ENCODE measurements around the gene BTBD6.

BTBD6 gene

DNA sequence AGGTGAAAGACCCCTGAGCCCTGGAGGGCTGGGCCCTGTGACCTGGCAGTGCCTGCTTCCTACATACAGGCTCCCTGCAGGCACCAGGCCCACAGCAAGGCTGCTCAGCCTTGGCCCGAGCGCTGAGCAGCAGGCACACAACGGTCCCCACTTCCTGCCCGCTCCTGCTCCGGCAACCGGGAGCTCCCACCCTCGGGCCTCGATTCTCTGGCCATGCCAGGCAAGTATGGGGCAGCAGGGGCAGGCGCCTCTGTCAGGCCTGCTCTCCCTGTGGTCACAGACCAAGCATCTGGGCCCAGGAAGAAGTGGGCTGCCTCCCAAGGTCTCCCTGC lies 36.6 kb upstream of the BTBD6 start:
- DNase-seq, result no peak

DNA sequence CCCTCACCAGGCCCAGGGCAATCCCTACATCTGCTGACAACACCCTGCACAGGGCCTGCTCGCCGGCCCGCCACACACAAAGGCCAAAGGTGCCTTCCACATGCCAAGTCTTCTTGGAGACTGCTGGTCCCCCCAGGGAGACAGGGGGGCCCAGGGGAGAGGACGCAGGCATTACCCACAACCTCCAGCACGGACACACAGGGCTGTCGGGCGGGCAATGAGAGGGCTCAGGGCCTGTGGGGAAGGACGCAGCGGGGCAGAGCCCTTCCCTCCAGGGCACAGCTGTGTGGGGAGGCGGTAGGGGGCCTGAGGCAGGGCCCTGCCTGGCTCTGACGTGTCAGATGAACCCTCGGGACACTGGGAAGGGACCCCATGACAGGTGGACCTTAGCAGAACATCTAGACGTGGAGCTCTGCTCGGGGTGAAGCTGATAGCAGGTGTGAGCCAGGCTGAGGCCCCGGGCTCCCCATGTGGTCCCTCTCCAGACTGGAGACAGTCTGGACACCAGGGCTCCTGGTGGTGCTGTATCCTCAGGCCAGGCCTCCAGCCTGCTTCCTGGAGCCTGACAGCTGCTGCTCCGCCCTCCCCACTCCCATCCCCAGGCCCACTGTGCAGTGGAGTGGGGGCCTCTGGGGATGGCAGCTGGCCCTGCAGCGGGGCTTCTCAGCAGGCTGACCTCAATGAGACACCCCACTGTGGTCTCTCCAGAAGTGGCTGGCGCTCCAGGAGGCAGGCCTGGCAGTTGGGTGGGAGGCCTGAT lies 35.6 kb upstream of the BTBD6 start:
- DNase-seq, result no peak

- no peak for DNase-seq
Observed at GRCh38 chr14:105213361-105213760, 35.0 kb upstream of the BTBD6 start.

- no peak for DNase-seq
Observed at GRCh38 chr14:105214324-105214915, 33.9 kb upstream of the BTBD6 start.

DNA sequence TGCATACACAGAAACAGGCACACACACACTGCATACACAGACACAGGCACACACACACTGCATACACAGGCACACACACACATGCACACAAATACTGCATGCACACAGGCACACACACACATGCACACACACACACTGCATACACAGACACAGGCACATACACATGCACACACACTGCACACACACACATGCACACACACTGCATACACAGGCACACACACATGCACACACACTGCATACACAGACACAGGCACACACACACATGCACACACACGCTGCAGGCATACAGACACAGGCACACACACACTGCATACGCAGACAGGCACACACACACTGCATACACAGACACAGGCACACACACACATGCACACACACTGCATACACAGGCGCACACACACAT lies 32.7 kb upstream of the BTBD6 start:
- DNase-seq, result no peak

GRCh38 chr14:105216490-105217247 lies 31.7 kb upstream of the BTBD6 start:
- DNase-seq, result no peak

- DNase-seq, result no peak
Observed at GRCh38 chr14:105217774-105218173, 30.6 kb upstream of the BTBD6 start.

DNA sequence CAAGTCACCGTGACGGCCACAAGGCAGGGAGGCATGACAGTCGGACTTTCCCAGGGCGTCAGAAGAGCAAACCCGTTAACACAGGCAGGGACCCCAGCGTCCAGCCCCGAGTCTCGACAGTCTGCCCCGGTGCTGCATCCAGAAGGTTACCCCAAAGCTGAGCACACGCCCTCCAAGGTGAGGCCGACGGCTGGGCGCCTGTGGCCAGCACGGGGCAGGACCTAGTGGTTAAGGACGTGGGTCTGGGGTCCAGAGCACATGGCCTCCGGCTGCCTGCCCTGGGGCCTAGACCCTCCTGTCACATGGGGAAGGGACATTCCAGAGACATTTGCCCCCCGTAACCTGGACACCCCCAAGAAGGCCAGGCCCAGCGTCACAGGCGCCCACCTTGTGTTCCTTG lies 29.7 kb upstream of the BTBD6 start:
- DNase-seq, result no peak

DNA sequence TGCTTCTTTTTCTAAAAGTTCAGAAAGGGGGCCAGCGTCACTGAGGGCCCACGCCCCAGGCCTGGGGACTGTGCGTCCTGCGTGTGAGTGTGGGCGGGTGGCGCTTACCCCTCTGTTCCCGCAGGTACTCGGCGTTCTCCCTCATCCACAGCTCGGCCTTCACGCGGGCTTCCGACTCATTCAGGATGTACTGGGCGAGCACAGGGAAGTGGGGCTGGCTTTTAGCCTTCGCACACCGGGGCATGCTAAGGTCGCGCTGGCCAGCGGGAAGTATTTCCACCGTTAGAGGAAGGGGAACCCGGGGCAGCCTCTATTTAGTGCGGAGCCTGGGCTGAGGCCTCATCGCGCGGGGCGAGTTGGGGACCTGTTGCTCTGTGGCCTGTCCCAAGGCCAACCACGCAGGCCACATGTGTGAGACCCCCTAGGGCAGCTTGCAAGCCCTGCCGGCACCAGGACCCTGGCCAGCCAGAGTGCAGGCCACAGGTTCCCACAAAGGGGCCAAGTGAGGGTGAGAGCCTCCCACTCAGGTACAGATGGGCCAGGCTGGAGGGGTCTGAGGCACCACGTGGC lies 29.2 kb upstream of the BTBD6 start:
- DNase-seq, result no peak

- DNase-seq, result no peak
Observed at GRCh38 chr14:105219753-105220152, 28.6 kb upstream of the BTBD6 start.

GRCh38 chr14:105220699-105221597 lies 27.4 kb upstream of the BTBD6 start:
- no peak for DNase-seq

DNA sequence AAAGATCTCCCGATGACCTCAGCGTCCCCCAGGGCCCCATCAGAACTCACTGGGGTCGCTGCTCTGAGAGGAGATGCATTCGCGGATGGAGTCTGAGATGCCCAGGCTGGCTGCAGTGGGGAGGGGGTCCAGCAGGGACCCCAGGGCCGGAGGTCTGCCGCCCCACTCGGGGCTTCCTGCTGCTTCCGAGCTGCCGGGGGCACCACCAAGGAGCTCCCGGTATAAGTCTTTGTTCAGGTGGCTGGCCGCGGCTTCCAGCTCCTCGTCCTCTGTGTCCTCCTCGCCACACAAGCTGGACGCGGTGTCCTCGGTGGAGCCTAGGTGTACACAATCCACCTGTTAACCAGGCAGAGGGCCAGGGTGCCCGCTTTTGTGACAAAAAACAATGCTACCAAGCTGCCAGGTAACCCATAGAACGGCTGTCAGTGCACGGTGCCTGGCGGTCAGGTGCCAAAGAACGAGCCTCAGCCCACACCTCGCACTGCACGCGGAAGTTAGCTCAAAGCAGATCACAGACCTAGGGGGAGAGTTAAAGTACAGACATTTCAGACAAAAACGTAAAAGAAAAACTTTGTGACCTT lies 26.6 kb upstream of the BTBD6 start:
- no peak for DNase-seq

- DNase-seq, result no peak
Observed at GRCh38 chr14:105223260-105223659, 25.1 kb upstream of the BTBD6 start.

DNA sequence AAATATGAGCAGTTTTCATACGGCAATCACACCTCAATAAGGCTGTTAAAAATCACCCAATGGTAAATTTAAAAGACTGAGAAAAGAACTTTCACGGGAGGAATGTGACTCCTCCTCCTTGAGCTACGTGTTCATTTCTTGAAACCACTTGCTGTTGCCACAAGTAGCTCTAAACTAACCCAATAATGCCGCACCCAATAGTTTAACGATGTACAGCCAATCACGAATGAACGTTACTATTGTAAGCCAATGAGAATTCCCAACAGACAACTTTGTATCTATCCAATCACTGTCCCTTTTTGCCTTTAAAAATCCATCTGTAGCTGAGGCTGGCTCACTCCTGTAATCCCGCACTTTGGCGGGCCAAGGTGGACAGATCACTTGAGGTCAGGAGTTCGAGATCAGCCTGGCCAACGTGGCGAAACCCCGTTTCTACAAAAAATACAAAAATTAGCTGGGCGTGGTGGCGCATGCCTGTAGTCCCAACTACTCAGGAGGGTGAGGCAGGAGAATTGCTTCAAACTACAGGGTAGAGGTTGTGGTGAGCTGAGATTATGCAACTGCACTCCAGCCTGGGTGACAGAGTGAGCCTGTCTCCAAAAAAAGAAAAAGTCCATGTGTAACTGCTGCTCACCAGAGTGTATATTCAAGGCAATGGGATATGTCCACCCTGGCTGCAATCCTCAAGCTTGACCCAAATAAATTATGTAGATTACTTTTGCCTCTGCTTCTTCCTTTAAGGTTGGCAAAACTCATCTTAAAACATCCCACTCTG lies 24.4 kb upstream of the BTBD6 start:
- DNase-seq, result no peak

DNA sequence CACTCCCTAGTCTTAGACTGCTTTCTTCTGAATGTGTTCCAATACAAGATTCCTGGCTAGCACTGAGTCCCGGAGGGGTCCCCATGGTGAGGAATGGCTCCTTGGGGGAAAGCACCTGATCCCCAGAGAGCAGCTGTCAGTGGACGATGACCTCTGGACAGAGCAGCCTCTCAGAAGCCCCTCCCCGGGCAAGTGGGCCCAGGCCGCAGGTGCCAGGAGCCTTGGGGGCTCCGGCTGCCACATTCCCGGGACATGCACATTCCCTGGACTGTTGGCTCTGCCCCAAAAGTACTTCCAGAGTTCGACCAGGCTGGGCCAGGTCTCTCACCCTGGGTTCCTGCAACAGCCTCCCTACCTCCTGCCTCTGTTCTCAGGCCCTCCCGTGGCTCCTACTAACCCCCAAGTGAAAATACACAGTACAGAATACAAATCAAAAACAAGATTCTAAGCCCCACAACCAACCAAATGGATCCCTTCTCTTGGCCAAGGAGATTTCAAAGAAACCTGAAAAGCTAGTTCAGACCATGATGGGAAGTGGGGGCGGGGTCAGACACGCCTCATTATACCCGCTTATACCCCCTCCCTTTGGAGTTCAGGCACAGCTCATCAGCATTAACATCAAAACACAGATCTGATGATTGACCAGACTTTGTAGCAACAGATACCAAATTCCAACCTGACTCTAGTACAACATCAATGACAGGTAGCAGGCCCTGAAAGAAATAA lies 23.3 kb upstream of the BTBD6 start:
- no peak for DNase-seq

DNA sequence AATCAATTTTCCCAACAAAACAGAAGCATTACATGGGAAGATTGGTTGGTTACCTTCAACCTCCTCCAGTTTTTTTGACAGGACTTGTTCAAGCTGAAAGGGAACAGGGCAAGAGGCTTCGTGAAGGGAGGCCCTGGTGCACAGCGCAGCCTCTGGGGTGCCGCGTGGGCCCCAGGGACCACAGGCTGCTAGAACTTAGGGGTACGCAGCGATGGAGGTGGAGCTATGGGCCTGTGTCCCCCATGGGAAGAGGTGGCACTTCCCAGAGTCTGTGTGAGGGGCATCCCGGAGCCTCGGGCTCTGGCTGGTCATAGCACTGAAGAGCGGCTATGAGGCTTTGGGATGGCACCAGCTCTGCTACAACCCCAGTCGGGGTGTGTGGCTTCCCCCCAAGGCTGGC lies 22.1 kb upstream of the BTBD6 start:
- DNase-seq, result no peak

- no peak for DNase-seq
Observed at GRCh38 chr14:105227346-105227745, 21.0 kb upstream of the BTBD6 start.

DNA sequence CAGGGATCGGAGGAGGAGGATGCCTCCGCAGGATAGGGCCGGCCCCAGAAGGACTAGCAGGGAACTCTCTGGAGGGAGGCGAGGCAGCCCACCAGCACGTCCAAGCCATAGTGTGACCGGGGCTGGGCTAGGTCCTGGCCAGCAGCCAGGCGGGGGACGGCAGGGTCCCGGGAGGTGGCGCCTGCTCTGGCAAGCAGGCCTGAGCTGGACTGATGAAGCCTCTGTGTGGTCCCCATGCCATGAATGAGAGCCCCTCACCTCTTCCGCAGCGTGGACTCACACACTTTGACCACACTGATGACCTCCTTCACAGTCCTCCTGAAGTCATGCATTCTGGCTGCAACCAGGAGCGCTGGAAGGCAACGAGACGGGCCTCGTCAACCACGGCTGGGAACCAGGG lies 19.8 kb upstream of the BTBD6 start:
- DNase-seq, result no peak

- no peak for DNase-seq
Observed at GRCh38 chr14:105229099-105229655, 19.2 kb upstream of the BTBD6 start.

DNA sequence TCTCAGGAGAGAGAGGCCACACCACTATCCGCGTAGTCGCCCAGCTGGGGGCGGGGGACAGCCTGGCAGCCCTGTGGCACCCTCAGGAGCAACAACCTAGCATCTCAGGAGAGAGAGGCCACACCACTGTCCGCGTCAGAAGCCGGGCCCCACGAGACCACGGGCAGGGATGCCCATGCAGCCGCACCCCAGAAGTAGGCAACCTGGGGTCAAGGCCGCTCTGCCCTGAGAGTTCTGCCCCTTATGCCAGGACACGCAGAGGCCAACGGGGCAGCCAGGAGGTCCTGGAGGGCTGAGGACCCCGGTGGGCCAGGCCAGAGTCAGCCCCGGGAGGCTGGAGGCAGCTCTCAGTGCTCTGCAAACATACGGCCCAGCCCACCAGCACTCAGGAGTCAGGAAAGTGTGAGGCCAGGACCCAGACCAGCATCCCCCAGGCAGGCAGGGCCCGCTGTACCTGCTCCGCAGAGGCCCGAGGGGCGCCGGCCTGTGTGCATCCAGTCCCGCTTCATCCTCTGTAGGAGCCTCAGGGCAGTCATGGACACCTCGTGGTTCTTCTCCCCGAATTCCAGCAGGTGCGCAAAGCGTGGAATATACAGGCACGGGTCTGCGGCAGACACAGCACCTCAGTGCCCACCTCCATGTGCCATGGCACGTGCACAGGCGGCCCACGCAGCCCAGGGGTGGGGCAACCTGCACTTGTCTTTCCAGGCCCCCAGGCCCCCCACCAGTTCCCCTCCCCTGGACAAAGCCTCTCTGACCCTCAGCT lies 7.3 kb upstream of the BTBD6 start:
- no peak for DNase-seq

Data from RPMI8226 (cell line).